ENCODE measurements around the gene HIBCH.
"Not testable (repeated sequence)": the region's sequence is repeated elsewhere in the genome, so short reads cannot be mapped to it uniquely, and the experiment has no call there.

HIBCH gene

DNA sequence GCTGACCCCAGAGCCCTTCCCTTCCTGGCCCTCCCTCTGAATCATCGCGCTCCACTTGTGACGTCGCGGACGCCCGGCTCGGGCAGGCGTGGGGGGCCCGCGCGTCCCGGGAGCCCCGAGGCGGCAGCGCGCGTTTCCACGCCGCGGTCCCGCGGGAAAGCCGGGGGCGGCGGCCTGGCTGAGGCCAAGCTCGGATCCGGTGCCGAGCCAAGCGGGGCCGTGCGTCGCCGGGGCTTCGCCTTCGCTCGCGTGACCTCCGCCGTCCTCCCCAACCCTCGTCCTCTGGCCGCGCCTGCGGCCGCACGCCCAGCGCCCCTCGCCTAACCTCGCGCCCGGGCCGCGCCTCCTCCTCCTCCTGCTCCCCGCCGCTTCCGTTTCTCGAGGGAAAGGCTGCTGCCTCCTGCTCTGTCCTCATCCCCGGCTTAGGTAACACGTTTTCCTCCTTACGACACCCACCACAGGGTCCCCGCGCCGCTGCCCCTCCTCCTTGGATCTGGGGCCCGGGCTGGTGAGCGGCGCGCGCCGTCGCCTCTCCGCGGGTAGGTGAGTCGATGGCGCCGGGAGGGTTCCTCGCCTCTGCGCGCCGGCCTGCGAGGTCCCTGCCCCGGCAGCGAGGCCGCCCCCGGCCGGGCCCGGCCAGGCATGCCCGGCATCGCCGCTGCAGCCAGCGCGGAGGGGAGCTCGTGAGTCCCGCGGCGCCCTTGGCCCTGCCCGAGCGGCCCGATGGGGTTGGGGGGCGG is 24.1 kb upstream of the HIBCH start, which contains the start of gene INPP1:
Gene INPP1, plus strand, starts transcription at position 54 of the 740 bp plus-strand sequence. CDS start 16,514 bp downstream, outside the sequence.
- in situ Hi-C loops (cut with MboI; ENCODE audit: low sequenced_read_pairs): no loop called here

DNA sequence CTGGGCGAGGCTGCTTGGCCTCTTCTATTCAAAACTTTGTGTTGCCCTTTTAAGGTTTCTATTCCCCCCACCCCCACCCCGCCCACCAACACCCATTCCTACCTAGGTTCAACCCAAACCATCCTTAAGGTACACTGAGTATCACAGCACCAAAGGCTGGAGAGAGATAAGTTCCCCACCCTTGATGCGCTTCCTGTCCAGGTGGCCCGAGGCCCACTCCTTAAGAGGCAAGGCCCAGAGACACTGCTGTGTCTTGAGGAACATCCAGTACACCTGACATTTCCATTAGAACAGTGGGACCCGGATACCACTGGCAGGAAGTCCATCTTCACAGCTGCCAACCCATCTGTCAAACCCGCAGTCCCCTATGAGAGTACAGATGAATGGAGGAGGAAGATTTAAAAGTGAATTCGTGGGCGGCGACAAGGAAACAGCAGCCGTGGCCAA is 23.5 kb upstream of the HIBCH start:
- in situ Hi-C loops (cut with MboI; ENCODE audit: low sequenced_read_pairs): no loop called here

DNA sequence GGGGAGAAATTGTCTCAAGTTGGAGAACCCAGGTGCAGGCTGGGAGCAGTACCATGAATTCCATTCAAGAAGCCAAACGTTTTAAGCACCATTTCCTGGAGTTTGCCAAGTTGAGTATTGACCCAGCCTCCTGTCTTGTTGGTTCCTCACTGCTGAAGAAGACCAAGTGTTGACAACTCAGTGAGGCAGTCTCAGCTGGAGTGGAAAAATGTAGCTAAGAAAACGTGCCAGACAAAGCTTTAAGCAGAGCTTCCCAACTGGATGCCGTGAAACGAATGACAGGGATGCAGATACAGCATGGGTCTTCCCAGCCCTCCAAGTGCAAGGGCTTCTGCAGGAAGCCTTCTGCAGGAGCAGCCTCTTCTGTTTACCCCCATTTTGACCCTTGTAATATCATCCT is 23.0 kb upstream of the HIBCH start:
- in situ Hi-C loops (cut with MboI; ENCODE audit: low sequenced_read_pairs): no loop called here

DNA sequence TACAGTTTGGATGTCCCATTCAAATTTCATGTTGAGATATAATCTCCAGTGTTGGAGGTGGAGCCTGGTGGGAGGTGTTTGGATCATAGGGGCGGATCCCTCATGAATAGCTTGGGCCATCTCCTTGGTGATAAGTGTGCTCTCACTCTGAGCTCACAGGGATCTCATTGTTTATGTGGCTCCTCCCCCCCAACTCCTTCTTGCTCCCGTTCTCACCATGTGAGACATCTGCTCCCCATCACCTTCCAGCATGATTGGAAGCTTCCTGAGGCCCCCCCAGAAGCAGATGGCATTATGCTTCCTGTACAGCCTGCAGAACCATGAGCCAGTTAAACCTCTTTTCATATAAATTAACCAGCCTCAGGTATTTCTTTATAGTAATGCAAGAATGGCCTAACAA is 20.7 kb upstream of the HIBCH start:
- in situ Hi-C loops (cut with MboI; ENCODE audit: low sequenced_read_pairs): no loop called here

DNA sequence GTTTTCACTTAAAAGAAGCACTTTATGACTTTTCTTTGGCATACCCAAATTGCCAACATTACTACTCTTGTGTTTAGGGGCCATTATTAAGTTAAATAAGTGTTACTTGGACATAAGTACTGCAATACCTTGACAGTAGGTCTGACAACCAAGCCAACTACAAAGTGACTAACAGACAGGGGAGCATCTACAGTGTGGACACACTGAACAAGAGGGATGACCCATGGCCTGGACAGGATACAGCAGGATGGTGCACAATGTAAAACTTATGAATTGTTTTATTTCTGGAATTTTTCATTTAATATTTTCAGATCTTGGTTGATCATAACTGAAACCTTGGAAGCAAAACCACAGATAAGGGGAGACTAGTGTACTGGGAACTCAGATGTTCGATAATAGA is 19.8 kb upstream of the HIBCH start:
- in situ Hi-C loops (cut with MboI; ENCODE audit: low sequenced_read_pairs): no loop called here

DNA sequence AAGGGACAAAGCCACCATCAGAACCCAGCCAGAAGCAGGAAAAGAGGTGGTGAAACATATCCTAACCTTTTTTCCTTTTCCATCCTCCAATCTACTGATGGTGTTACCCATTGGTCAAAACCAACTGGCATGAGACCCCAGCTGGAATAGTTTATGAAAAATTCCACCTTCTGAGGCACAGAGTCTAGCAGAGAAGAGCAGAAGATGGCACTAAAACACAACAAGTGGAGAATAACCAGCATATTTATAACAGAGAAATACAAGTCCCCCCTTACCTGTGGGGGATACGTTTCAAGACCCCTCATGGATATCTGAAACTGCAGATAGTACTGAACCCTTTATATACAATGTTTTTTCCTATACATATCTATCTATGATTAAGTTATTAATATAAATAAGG is 18.8 kb upstream of the HIBCH start:
- in situ Hi-C loops (cut with MboI; ENCODE audit: low sequenced_read_pairs): no loop called here

DNA sequence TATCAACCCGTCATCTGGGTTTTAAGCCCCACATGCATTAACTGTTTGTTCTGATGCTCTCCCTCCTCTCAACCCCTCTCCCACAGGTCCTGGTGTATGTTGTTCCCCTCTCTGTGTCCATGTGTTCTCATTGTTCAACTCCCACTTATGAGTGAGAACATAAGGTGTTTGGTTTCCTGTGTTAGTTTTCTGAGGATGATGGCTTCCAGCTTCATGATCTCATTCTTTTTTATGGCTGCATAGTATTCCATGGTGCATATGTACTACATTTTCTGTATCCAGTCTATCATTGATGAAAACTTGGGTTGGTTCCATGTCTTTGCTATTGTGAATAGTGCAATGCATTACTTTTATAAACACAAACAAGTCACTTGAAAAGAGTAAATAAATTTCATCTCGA is 16.8 kb upstream of the HIBCH start:
- in situ Hi-C loops (cut with MboI; ENCODE audit: low sequenced_read_pairs): no loop called here

DNA sequence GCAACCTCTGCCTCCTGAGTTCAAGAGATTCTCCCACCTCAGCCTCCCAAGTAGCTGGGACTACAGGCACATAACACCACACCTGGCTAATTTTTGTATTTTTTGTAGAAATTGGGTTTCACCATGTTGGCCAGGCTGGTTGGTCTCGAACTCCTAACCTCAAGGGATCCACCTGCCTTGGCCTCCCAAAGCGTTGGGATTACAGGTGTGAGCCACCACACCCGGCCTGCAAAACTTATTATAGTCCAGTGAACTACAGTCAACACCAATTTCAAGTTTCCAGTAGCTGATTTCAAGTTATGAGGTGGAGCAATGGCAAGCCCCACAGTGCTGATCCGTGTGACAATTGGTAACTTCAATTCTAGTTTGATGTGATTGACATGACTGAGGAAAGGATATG is 16.0 kb upstream of the HIBCH start:
- in situ Hi-C loops (cut with MboI; ENCODE audit: low sequenced_read_pairs): not testable (repeated sequence)

DNA sequence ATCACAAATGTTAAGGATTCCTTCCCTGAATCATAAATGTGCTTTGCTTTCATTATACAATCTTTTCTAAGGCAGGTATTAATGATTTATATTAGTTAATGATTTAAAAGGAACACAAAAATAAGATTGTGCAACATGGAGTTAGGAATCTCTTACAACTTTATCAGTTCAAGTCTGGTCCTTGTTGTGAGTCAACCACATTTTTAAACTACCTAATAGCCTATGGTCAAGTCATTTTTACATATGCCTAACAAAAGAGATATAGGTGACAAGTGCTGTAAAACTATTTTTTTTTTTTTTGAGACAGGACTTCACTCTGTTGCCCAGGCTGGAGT is 15.6 kb upstream of the HIBCH start:
- in situ Hi-C loops (cut with MboI; ENCODE audit: low sequenced_read_pairs): no loop called here

DNA sequence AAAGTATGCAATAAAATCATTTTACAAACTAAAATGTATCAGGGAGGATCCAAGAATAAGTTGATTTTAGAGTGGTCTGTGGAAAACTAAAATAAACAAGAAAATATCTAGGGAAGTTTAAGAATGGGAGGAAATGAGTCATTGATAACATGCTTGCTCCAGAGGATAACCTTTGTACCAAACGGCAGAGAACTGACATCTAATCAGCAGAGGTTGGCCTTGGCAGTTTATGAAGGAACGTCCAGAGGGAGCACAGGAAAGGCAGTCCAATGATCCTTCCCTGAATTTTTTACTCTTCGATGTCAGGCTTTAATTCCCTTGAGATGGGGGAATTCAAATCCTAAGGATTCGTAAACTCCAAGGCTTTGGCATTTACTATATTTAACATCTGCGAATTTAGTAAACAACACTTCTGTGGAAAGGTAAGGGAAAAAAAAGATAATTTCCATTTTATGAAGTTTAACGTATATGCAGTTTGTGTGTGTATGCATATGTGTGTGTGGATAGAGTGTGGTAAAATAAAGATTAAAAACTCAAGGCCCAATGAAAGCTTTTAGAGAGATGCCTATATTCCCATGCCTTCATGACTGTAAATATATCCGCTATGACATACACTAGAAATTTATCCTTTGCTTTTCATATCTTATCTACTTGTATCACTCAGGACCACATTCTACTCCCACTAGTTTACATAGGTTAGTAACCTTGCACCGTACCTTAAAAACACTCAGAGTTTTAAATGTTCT is 15.0 kb upstream of the HIBCH start:
- in situ Hi-C loops (cut with MboI; ENCODE audit: low sequenced_read_pairs): no loop called here

DNA sequence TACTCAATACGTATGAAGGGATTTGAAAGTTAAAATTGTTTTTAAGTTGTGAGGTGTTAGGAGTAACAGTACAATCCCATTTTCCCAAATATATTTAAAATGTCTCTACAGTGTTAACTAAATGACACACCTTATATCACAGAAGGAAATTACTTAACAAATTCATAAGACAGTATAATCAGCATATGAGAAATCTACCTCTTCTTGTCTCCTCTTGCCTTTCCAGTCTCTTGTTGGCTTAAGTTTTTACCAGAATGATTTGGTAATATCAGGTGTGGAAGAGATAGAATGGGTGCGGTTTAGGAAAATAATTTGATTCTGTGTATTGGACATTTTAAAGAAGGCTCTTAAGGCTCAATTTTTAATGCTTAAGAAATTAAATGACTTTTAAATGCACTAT is 14.3 kb upstream of the HIBCH start:
- in situ Hi-C loops (cut with MboI; ENCODE audit: low sequenced_read_pairs): no loop called here

DNA sequence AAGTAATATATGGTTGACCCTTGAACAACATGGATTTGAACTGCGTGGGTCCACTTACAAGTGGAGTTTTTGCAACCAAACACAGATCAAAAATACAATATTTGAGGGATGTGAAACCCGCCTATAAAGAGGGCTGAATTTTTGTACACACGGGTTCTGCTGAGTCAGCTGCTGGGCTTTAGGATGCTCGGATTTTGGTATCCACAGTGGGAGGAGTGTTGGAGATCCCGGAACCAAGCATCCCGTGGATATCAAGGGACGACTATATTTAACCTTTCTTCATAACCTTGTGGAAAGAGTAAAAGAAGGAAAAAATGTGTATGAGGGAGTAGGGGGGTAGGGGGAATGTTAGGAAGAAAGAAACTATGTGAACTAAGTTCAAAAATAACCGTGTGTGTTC is 13.8 kb upstream of the HIBCH start:
- in situ Hi-C loops (cut with MboI; ENCODE audit: low sequenced_read_pairs): no loop called here

DNA sequence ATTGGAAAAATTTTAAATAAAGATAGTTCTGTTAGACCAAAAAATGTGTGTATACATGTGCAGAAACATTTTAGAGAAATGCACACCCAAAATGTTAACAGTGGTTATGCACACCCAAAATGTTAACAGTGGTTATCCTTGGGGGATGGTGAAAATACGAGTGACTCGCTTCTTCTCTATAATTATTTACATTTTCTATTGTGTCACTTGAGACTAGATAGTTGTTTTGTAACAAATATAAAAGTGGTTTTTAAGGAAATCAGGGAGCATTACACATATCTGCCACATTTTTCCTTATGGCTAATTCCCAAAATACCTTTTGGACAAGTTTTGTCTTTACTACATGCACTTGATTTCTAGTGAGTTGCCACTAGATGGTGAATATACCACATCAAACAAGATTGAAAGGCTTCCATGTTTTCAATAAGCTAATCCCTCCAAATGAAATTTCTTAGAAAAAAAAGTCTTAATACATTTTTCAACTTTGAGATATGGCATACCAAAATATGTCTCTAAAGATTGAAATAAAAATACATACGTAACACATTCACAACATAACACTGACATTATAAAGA is 9.0 kb upstream of the HIBCH start:
- in situ Hi-C loops (cut with MboI; ENCODE audit: low sequenced_read_pairs): no loop called here

DNA sequence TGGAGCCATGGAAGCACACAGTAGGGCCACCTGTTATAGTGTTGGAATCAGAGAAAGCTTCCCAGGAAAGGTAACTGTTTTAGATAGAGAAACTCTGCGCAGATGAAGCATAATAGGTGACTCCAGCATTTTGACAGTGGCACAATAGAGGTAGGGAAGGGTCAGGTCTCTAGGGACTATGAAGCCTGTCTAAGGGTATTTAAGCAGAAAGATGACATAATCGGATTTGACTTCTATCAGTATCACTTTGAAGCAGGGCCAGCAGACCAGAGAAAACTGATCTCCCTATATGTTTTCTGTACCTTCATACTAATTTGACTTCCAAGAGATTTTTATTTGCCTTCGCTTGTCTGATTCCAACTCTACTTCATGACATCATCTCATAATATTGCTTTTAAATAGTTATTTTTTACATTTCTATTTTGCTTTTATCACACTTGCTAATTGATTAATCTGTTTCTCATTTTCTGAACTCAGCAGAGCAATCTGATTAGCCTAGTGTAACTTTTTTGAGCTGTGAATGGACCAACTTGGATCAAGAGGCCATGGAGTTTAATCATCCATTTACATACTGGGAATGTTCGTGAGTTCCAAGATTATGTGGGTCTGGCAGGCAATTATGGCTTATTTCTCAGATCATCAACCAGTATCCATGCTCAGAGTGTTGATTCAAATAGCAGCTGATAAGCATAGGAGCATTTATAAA is 8.4 kb upstream of the HIBCH start:
- in situ Hi-C loops (cut with MboI; ENCODE audit: low sequenced_read_pairs): no loop called here

DNA sequence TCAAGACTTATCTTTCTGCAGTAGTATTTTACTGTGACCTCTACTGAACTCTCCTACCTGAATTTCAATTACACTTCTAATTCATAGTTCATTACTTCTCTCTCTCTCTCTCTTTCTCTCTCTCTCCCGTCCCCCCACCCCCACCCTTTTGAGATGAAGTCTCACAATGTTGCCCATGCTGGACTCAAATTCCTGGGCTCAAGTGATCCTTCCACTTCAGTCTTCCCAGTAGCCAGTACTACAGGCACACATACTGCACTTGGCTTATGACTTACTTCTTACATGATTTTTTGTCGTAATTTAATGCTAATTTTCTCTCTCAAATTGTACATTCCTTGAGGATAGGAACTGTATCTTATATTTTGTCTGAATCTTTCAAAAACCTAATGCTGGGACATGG is 6.0 kb upstream of the HIBCH start:
- in situ Hi-C loops (cut with MboI; ENCODE audit: low sequenced_read_pairs): no loop called here

DNA sequence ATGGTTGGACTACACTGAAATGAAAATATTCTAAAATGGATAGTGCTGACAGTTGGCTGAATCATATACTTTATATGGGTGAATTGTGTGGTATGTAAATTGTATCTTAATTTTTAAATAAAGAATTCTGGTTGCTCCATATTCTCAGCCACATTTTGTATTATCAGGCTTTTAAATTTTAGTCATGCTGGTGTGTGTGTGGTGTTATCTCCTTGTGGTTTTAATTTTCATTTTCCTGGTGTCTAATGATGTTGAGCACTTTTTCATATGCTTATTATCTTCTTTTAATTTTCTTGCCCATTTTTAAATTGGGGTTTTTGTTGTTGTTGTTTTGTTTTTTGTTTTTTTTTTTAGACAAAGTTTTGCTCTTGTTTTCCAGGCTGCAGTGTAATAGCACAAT is 3.8 kb upstream of the HIBCH start:
- in situ Hi-C loops (cut with MboI; ENCODE audit: low sequenced_read_pairs): no loop called here

DNA sequence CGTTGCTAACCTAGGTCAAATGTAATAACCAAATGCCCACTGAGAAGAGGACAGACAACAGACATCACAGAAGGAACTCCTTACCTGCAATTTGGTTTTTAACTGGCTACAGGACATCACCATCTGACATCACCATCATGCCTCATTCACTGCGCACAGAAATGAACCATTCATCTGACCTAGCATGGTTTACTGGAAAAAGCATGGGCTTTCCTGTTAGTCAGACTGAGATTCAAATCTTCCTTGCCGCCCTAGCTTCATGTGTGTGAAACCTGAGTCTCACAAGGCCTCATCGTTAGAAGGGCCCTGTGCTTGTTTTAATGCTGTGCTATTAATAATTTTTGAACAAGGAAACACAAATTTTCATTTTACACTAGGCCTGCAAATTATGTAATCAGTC is 1.1 kb upstream of the HIBCH start:
- in situ Hi-C loops (cut with MboI; ENCODE audit: low sequenced_read_pairs): no loop called here

DNA sequence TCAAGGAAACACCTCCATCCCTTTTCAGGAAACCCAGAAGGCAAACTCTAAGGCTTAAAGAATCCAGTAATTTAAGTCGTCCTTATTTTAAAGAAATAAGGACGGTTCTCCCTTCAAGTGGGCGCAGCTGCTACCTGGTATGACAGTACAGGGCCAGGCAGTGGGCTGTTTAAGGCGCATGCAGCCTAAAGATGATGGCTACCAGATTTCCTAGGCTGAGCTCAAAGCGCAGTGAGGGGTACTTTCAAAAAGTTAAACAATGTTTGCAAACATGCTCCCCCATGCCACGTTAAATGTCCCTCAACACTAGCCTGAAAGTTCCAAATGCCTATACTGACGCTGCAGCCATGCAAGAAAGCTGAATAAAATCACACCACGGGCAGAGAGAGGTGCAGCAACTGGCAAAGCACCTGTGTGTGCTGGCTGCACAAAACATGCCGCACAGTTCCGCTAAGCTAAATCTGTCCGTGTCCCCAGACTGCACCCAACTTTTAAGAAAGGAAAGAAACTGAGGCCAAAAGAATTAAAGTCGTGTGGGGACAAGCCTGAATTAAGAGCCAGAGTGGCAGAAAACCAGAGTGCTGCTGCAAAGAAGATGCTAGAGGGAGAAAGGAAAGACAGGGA is 583 bp downstream of the HIBCH start:
- in situ Hi-C loops (cut with MboI; ENCODE audit: low sequenced_read_pairs): no loop called here

DNA sequence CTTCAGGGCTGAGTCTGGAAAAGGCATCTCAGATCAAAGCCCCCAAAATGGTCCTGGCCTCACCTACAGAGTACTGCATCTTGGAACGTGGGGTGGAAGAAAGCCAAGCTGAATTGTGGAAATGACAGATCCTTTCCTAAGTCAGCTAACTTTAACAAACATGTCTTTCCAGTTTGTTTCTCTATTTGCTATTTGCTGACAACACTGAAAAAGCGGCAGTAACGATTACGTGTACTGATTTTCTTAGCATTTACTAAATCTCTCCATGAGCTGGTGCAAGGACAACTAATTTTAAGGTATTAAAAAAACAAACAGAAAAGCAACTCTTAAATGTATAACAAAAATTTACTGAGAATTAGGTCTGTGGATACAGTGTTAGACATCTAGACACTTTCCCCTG is 1.1 kb downstream of the HIBCH start:
- in situ Hi-C loops (cut with MboI; ENCODE audit: low sequenced_read_pairs): no loop called here

DNA sequence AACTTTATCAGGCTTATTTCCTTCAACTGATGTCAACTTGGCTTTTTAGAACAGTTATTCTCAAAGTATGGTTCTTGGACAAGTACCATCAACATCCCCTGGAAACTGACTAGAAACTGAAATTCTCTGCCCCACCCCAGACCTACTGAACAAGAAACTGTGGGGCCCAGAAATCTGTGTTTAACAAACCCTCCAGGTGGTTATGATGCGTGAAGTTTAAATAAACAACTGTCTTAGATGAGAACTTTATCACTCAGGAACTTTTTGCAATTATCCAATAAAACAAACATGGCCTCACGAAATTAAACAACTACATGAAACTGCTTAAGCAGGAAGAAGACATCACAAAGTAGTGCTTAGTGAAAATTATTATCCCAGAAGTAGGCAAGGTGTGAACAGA is 4.4 kb downstream of the HIBCH start:
- in situ Hi-C loops (cut with MboI; ENCODE audit: low sequenced_read_pairs): no loop called here

DNA sequence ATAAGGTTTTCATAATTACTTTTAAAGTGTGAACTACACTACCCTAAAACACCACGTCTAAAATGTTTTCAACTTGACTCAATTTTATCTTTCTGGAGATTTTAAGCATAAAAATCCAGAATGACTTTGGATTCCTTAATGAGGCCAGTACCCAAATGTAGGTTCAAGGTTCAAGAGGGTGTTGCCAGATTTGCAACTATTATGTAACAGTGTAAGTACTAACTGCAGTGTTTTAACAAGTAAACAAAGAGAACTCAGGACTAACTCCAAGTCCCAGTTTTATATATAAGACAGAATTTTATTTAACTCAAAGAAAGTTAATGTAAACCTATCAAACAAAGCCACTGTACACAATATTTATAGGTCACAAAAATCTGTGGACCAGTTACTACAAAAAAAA is 5.7 kb downstream of the HIBCH start:
- in situ Hi-C loops (cut with MboI; ENCODE audit: low sequenced_read_pairs): no loop called here
